ENCODE measurements around the gene PRKN.

The PRKN gene

GRCh38 chr6:161722394-161722793, 1005.2 kb downstream of the PRKN start:
- DNase-seq (ENCODE audit: low read depth in 2 of 2) = no peak

GRCh38 chr6:161721511-161721910, 1006.1 kb downstream of the PRKN start:
- DNase-seq (ENCODE audit: low read depth in 2 of 2) = no peak

GRCh38 chr6:161716176-161716575, 1011.4 kb downstream of the PRKN start:
- DNase-seq (ENCODE audit: low read depth in 2 of 2) = no peak

GRCh38 chr6:161711938-161712337, 1015.6 kb downstream of the PRKN start:
- no peak for DNase-seq (ENCODE audit: low read depth in 2 of 2)

- no peak for DNase-seq (ENCODE audit: low read depth in 2 of 2)
Measured at GRCh38 chr6:161711515-161711914, 1016.1 kb downstream of the PRKN start.

GRCh38 chr6:161710698-161711097, 1016.9 kb downstream of the PRKN start:
- no peak for DNase-seq (ENCODE audit: low read depth in 2 of 2)

- DNase-seq (ENCODE audit: low read depth in 2 of 2) = no peak
Measured at GRCh38 chr6:161701056-161701455, 1026.5 kb downstream of the PRKN start.

- DNase-seq (ENCODE audit: low read depth in 2 of 2) = no peak
Measured at GRCh38 chr6:161696801-161697200, 1030.8 kb downstream of the PRKN start.

GRCh38 chr6:161694995-161695394, 1032.6 kb downstream of the PRKN start:
- no peak for DNase-seq (ENCODE audit: low read depth in 2 of 2)

- DNase-seq (ENCODE audit: low read depth in 2 of 2) = no peak
Measured at GRCh38 chr6:161686655-161687054, 1040.9 kb downstream of the PRKN start.

GRCh38 chr6:161684731-161685475, 1042.7 kb downstream of the PRKN start:
- DNase-seq (ENCODE audit: low read depth in 2 of 2) = no peak

- no peak for DNase-seq (ENCODE audit: low read depth in 2 of 2)
Measured at GRCh38 chr6:161683400-161683799, 1044.2 kb downstream of the PRKN start.

- no peak for DNase-seq (ENCODE audit: low read depth in 2 of 2)
Measured at GRCh38 chr6:161682982-161683381, 1044.6 kb downstream of the PRKN start.

- no peak for DNase-seq (ENCODE audit: low read depth in 2 of 2)
Measured at GRCh38 chr6:161679980-161680538, 1047.5 kb downstream of the PRKN start.

- DNase-seq (ENCODE audit: low read depth in 2 of 2) = no peak
Measured at GRCh38 chr6:161677188-161677587, 1050.4 kb downstream of the PRKN start.

- DNase-seq (ENCODE audit: low read depth in 2 of 2) = no peak
Measured at GRCh38 chr6:161676586-161676985, 1051.0 kb downstream of the PRKN start.

- DNase-seq (ENCODE audit: low read depth in 2 of 2) = no peak
Measured at GRCh38 chr6:161674930-161675682, 1052.5 kb downstream of the PRKN start.

GRCh38 chr6:161673026-161673425, 1054.5 kb downstream of the PRKN start:
- no peak for DNase-seq (ENCODE audit: low read depth in 2 of 2)

- DNase-seq (ENCODE audit: low read depth in 2 of 2) = no peak
Measured at GRCh38 chr6:161671117-161671516, 1056.4 kb downstream of the PRKN start.

- DNase-seq (ENCODE audit: low read depth in 2 of 2) = no peak
Measured at GRCh38 chr6:161668665-161669064, 1058.9 kb downstream of the PRKN start.

GRCh38 chr6:161667957-161668356, 1059.6 kb downstream of the PRKN start:
- DNase-seq (ENCODE audit: low read depth in 2 of 2) = no peak

GRCh38 chr6:161663682-161664081, 1063.9 kb downstream of the PRKN start:
- no peak for DNase-seq (ENCODE audit: low read depth in 2 of 2)

Data from stimulated activated CD4-positive, alpha-beta T cell treated with anti-CD3 and anti-CD28 coated beads, Interleukin-12 subunit alpha, Interleukin-12 subunit beta, amount 100 ng/mL, for 24 hours (primary cell).